Measurements from ENCODE around the gene DPP8. TPM values are rescaled to one million over a fixed set of nuclear protein-coding genes. Genes with fewer than 3 reads are reported as not detected.

Gene DPP8
- total RNA-seq, 1 donor from 2014 or later = 39.9 TPM

DNA sequence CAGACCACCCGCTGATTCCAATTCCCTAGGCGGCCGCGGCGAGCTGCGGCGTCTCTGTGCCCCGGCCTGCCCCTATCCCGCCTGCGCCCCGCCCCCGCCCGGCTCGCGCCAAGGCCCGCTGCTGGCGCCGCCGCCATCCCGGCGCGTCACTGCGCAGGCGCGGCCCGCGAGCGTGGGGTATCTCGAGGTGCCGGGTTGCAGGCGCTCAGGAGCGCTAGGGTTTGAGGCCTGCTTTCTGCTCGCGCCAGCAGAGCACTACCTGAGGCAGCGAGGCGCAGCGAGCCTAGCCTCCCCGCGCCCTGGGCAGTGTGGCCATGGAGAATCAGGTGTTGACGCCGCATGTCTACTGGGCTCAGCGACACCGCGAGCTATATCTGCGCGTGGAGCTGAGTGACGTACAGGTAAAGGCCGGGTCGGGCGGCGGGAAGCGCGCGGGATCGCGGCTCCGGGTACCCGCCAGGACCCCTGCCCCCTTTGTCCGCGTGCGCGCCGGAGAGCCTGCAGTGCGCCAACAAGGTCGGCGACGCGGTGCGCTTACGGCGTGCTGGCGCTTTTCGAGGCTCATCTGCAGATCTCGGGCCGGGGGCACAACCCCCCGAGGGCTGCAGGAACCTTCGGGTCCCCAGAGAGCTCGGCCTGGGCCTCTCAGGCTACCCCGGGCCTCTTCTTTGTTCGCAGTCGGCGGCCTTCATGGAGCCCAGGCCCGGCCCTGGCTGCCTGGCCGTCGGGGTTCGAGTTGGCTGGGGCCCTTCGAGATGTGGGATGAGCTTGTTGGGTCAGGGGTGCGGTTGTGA, 13.0 kb upstream of the DPP8 start, which contains the start of gene HACD3:
HACD3 (plus strand) TSS at position 146 of the 794 bp plus-strand sequence; CDS start at position 315, 169 bp downstream.
- H3K27me3 ChIP-seq (ENCODE audit: low read depth) = no peaks in the 10 kb centered on the region
- TF ChIP-seq, protein P1, sequence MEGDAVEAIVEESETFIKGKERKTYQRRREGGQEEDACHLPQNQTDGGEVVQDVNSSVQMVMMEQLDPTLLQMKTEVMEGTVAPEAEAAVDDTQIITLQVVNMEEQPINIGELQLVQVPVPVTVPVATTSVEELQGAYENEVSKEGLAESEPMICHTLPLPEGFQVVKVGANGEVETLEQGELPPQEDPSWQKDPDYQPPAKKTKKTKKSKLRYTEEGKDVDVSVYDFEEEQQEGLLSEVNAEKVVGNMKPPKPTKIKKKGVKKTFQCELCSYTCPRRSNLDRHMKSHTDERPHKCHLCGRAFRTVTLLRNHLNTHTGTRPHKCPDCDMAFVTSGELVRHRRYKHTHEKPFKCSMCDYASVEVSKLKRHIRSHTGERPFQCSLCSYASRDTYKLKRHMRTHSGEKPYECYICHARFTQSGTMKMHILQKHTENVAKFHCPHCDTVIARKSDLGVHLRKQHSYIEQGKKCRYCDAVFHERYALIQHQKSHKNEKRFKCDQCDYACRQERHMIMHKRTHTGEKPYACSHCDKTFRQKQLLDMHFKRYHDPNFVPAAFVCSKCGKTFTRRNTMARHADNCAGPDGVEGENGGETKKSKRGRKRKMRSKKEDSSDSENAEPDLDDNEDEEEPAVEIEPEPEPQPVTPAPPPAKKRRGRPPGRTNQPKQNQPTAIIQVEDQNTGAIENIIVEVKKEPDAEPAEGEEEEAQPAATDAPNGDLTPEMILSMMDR (IDR thresholded peaks at IDR 0.05; ENCODE audit: borderline replicate concordance) = peak; percentile 16
- no peaks in the 10 kb centered on the region for H3K9me3 ChIP-seq (replicated peaks)
- peak within 1 kb of the TSS; percentile 99 for H3K4me3 ChIP-seq
- DNase-seq = peak; percentile 88
- H3K27ac ChIP-seq (replicated peaks) = peak within 1 kb of the TSS; percentile 81
- no peaks in the 10 kb centered on the region for H3K36me3 ChIP-seq
- intact Hi-C loops (cut with micrococcal nuclease) = no loop called here
- H3K4me1 ChIP-seq = peaks cover 35% of the 10 kb centered on the region

DNA sequence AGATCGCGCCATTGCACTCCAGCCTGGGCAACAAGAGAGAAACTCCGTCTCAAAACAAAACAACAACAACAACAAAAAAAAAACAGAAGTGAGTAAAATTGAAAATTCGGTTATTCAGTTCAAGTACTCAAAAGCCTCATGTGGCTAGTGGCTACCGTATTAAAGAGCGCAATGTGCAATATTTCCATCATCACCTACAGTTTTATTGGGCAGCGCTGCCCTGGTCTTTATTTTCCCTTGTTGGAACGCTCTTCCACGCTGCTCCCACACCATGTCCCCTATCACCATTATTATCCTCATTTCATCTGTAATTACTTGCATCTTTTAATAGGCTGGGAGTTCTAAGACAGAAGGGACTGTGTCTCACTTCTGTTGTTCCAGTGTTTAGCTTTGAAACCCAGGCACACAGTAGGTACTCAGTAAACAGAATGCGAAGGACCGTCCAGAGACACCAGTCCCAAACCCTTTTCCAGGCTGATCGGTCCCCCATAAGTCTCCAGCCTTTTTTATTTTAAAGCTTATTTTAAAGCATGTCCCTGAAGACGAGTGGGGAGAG, 12.4 kb upstream of the DPP8 start:
- no peaks in the 10 kb centered on the region for H3K9me3 ChIP-seq (replicated peaks)
- H3K36me3 ChIP-seq = no peaks in the 10 kb centered on the region
- no peaks in the 10 kb centered on the region for H3K27me3 ChIP-seq (ENCODE audit: low read depth)
- intact Hi-C loops (cut with micrococcal nuclease) = no loop called here
- H3K4me3 ChIP-seq = peak overlapping the region; percentile 99
- TF ChIP-seq, protein P1 (IDR thresholded peaks at IDR 0.05; ENCODE audit: borderline replicate concordance) = no peak
- H3K4me1 ChIP-seq = peaks cover 35% of the 10 kb centered on the region
- DNase-seq = no peak
- H3K27ac ChIP-seq (replicated peaks) = peak overlapping the region; percentile 81

DNA sequence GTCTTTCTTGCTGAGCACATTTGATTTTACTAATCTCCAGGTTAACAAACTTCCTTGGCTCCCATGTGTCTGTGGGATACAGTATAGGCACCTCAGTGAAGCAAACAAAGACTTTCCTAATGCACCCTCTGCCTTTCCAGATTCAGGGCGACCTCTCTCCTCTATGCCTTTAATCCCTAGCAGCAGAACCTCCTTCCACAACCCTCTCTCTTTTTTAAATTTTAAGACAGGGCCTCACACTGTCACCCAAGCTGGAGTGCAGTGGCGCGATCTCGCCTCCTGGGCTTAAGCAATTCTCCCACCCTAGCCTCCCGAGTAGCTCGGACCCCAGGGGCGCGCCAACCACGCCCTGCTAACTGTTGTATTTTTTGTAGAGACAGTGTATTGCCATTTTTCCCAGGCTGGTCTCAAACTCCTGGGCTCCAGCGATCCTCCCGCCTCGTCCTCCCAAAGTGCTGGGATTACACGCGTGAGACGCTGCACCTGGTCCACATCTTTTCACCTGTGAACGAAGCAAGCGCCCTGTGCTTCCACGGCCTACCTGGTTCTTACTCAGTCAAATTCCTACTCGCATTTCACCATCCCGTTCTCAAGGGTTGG, 11.1 kb upstream of the DPP8 start:
- Histone ChIP-seq H3K9me3 (replicated peaks) (no peaks in the 10 kb centered on the region), H3K4me3 (no peak overlapping the region), H3K27ac (replicated peaks) (no peak overlapping the region), H3K4me1 (peaks cover 35% of the 10 kb centered on the region), H3K36me3 (no peaks in the 10 kb centered on the region), H3K27me3 (ENCODE audit: low read depth) (no peaks in the 10 kb centered on the region)
- intact Hi-C loops (cut with micrococcal nuclease) = no loop called here
- TF ChIP-seq, protein P1 (IDR thresholded peaks at IDR 0.05; ENCODE audit: borderline replicate concordance) = no peak
- no peak for DNase-seq

DNA sequence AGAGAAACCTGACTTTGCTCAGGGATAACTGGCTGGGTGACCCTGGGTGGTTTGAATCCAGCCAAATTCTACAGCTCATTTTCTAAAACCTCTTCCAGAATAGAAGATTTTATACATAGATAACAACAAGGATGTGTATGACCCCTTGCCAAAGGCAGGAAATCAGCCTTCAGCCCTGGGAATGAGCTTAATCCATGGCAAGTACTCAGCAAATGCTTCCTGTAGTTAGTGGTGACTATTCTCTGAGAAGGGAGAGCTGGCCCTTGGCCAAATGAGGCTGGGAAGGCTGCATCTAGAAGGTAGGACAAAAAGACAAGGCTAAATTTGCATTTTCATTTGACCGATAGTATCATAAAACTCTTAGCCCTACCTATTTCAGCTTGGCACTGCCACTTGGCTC, 8.1 kb upstream of the DPP8 start:
- H3K27ac ChIP-seq (replicated peaks) = peak overlapping the region; percentile 23
- no peaks in the 10 kb centered on the region for H3K9me3 ChIP-seq (replicated peaks)
- H3K4me3 ChIP-seq = no peak overlapping the region
- peak; percentile 24 for DNase-seq
- TF ChIP-seq, protein P1 (IDR thresholded peaks at IDR 0.05; ENCODE audit: borderline replicate concordance) = no peak
- no peaks in the 10 kb centered on the region for H3K36me3 ChIP-seq
- intact Hi-C loops (cut with micrococcal nuclease) = no loop called here
- peaks cover 9% of the 10 kb centered on the region for H3K4me1 ChIP-seq
- H3K27me3 ChIP-seq (ENCODE audit: low read depth) = no peaks in the 10 kb centered on the region

DNA sequence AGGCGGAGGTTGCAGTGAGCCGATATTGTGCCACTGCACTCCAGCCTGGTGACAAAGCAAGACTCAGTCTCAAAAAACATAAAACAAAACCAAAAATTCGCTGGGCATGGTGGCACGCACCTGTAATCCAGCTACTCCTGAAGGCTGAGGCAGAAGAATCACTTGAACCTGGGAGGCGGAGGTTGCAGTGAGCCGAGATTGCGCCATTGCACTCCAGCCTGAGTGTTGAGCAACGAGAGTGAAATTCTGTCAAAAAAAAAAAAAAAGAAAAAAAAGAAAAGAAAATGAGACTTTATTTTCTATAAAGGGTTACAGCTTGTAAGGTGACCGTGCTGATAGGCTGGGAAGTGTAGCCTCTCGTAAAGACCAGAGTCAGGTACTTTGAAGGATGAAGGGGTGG, 6.7 kb upstream of the DPP8 start:
- TF ChIP-seq, protein P1 (IDR thresholded peaks at IDR 0.05; ENCODE audit: borderline replicate concordance) = no peak
- H3K36me3 ChIP-seq = no peaks in the 10 kb centered on the region
- DNase-seq = no peak

More for the DNA sequence above, 6.7 kb upstream of the DPP8 start:
- intact Hi-C loops (cut with micrococcal nuclease) = no loop called here
- Histone ChIP-seq H3K27ac (replicated peaks) (no peak overlapping the region), H3K9me3 (replicated peaks) (no peaks in the 10 kb centered on the region), H3K4me3 (no peak overlapping the region), H3K4me1 (no peaks in the 10 kb centered on the region), H3K27me3 (ENCODE audit: low read depth) (no peaks in the 10 kb centered on the region)

Data from left ventricle myocardium inferior (tissue), 1 donor.